Prostate gland (tissue), 2 donors: ENCODE measurements around the gene TRIL. TPM values are rescaled to one million over a fixed set of nuclear protein-coding genes. Genes with fewer than 3 reads are reported as not detected.

Source experiments
- DNase-seq: peaks from one replicate; pipeline ENCODE4 v3.0.0-alpha.2; 2019; ENCODE audit warnings: low spot score
- H3K27ac ChIP-seq, 2 donors: fragments of 200-600 bp; sonication (generic); 2 replicates each; pipeline ENCODE4 v1.5.1; 2017 to 2019
- H3K27me3 ChIP-seq: fragments of 200-600 bp; sonication (generic); replicated peaks from 2 replicates; pipeline ENCODE4 v1.5.1; 2019; ENCODE audit not compliant: insufficient read depth
- H3K36me3 ChIP-seq, 2 donors: fragments of 200-600 bp; sonication (generic); 1 replicate in 1 of 2; 2 replicates in 1 of 2; pipeline versions ENCODE4 v1.5.1 to v1.8.1; 2017 to 2019
- H3K4me1 ChIP-seq: fragments of 200-600 bp; sonication (generic); replicated peaks from 2 replicates; pipeline ENCODE4 v1.5.1; 2019
- H3K4me3 ChIP-seq, 2 donors: fragments of 200-600 bp; sonication (generic); 2 replicates each; pipeline ENCODE4 v1.5.1; 2017 to 2019
- H3K9me3 ChIP-seq: fragments of 200-600 bp; sonication (generic); 2 replicates; pipeline ENCODE4 v1.5.1; 2017
- CTCF ChIP-seq, 4 experiments: fragments of 200-600 bp in 2 of 4; fragments of 450-650 bp in 2 of 4; sonication (generic) in 2 of 4; IDR thresholded peaks; 1 replicate in 3 of 4; 2 replicates in 1 of 4; pipeline ENCODE4 v1.5.1; 2016 to 2019; ENCODE audit warnings: antibody characterized with exemption in 4 of 4, mild to moderate bottlenecking in 2 of 4, moderate library complexity in 2 of 4
- POLR2A ChIP-seq: fragments of 450-650 bp; IDR thresholded peaks from one replicate; pipeline ENCODE4 v1.6.1; 2016; ENCODE audit warnings: antibody characterized with exemption, mild to moderate bottlenecking
- POLR2AphosphoS5 ChIP-seq: sonication (generic); formaldehyde crosslinking; IDR thresholded peaks from one replicate; pipeline ENCODE4 v1.6.1; 2017; ENCODE audit warnings: antibody characterized with exemption
- WGBS: methylation state at CpG from one replicate; pipeline ENCODE4 v1.1.5; 2018; 5-methylcytosine and 5-hydroxymethylcytosine counted together
- intact Hi-C: fragments of 100-400 bp; cut with DNase I; formaldehyde crosslinking; loops from one replicate; pipeline ENCODE4 v1.14.2; 2022
- total RNA-seq, 2 donors: library from RNA; depleted of rRNA; stranded (reverse); fragments of >200 nt; gene quantifications; one replicate each; pipeline ENCODE4 v1.1.0, GENCODE V29; 2016

Gene TRIL
- total RNA-seq, 2 donors from 2014 or later: 3.3 to 3.5 TPM

- H3K27ac ChIP-seq: no peak overlapping the region
- H3K9me3 ChIP-seq: no peaks in the 10 kb centered on the region
- H3K4me1 ChIP-seq: no peaks in the 10 kb centered on the region
- intact Hi-C loops: no loop called here
- WGBS: 94% methylated on average over 6 of the region's 6 CpGs
- no peaks in the 10 kb centered on the region for H3K36me3 ChIP-seq
- no peak for DNase-seq
- TF ChIP-seq POLR2AphosphoS5 (no peak), CTCF (IDR thresholded peaks at IDR 0.05) (no peak), POLR2A (no peak)
- H3K27me3 ChIP-seq: no peaks in the 10 kb centered on the region
- no peak overlapping the region for H3K4me3 ChIP-seq
Measured at GRCh38 chr7:28989211-28989980, 31.3 kb upstream of the TRIL start.

GRCh38 chr7:28988810-28989209, 30.7 kb upstream of the TRIL start:
- WGBS: 47% methylated on average over 4 of the region's 4 CpGs
- no peak for DNase-seq
- no peak overlapping the region for H3K27ac ChIP-seq

GRCh38 chr7:28988091-28988490, 30.0 kb upstream of the TRIL start:
- no peaks in the 10 kb centered on the region for H3K27me3 ChIP-seq
- H3K9me3 ChIP-seq: no peaks in the 10 kb centered on the region
- WGBS: 81% methylated on average over 5 of the region's 5 CpGs
- intact Hi-C loops: no loop called here
- H3K4me1 ChIP-seq: no peaks in the 10 kb centered on the region
- no peak for DNase-seq
- no peak overlapping the region for H3K27ac ChIP-seq
- no peaks in the 10 kb centered on the region for H3K36me3 ChIP-seq
- H3K4me3 ChIP-seq: no peak overlapping the region
- TF ChIP-seq CTCF (IDR thresholded peaks at IDR 0.05): no peak
- TF ChIP-seq POLR2AphosphoS5: no peak
- no peak for TF ChIP-seq POLR2A

More at GRCh38 chr7:28988810-28989209, 30.7 kb upstream of the TRIL start:
- no peak for TF ChIP-seq POLR2A
- no peak for TF ChIP-seq CTCF (IDR thresholded peaks at IDR 0.05)
- no peak for TF ChIP-seq POLR2AphosphoS5
- no peaks in the 10 kb centered on the region for H3K27me3 ChIP-seq
- H3K4me1 ChIP-seq: no peaks in the 10 kb centered on the region
- H3K4me3 ChIP-seq: no peak overlapping the region
- H3K9me3 ChIP-seq: no peaks in the 10 kb centered on the region
- intact Hi-C loops: no loop called here
- H3K36me3 ChIP-seq: no peaks in the 10 kb centered on the region

GRCh38 chr7:28986765-28987110, 28.6 kb upstream of the TRIL start:
- peak overlapping the region; percentile 20 to 29 for H3K27ac ChIP-seq
- TF ChIP-seq POLR2AphosphoS5 (peak; percentile 30), CTCF (IDR thresholded peaks at IDR 0.05) (no peak), POLR2A (no peak)
- no peaks in the 10 kb centered on the region for H3K36me3 ChIP-seq
- H3K4me1 ChIP-seq: no peaks in the 10 kb centered on the region
- H3K4me3 ChIP-seq: no peak overlapping the region
- no peaks in the 10 kb centered on the region for H3K9me3 ChIP-seq
- intact Hi-C loops: no loop called here
- H3K27me3 ChIP-seq: no peaks in the 10 kb centered on the region
- DNase-seq: no peak
- 12% methylated on average over 2 of the region's 2 CpGs for WGBS
